ENCODE data around the gene ZSWIM2.
A peak's percentile ranks its signal among the peaks of the same experiment; 100 is the strongest.
"Not testable (repeated sequence)": the region's sequence is repeated elsewhere in the genome, so short reads cannot be mapped to it uniquely, and the experiment has no call there.

ZSWIM2 gene

DNA sequence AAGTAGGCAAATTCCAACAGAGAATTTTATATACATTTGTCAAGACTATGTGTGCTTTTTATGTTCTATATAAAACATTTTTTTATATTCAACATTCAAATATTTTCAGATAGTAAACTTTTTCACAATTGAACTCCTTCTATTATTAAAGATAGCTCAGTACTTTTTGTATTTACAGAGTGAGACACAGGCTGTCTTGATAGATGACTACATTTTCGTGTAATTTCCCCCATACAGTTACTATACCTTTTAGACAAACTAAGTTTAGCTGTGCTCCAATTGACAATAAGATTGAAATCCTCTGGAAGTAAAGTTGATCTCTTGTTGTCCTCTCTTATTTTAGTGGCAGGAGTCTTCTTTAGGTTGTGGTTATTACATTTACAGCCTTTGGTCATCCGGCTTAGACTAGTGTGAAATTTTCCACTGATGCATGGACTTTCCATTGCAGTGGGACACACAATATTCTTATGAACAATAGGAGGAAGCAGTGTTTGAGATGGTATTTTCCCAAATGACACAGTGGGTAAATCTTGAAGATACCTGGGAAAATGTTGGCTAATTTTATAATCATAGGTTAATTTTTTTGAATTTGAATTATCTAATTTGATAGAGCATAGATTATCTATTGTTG lies 21.0 kb downstream of the ZSWIM2 start:
- no peak for DNase-seq
- Histone ChIP-seq H3K4me3 (ENCODE audit: low read depth, low read length) (no peak overlapping the region), H3K27me3 (no peaks in the 10 kb centered on the region), H3K9me3 (no peaks in the 10 kb centered on the region), H3K4me1 (no peaks in the 10 kb centered on the region), H3K36me3 (no peaks in the 10 kb centered on the region)
- TF ChIP-seq, protein P1, sequence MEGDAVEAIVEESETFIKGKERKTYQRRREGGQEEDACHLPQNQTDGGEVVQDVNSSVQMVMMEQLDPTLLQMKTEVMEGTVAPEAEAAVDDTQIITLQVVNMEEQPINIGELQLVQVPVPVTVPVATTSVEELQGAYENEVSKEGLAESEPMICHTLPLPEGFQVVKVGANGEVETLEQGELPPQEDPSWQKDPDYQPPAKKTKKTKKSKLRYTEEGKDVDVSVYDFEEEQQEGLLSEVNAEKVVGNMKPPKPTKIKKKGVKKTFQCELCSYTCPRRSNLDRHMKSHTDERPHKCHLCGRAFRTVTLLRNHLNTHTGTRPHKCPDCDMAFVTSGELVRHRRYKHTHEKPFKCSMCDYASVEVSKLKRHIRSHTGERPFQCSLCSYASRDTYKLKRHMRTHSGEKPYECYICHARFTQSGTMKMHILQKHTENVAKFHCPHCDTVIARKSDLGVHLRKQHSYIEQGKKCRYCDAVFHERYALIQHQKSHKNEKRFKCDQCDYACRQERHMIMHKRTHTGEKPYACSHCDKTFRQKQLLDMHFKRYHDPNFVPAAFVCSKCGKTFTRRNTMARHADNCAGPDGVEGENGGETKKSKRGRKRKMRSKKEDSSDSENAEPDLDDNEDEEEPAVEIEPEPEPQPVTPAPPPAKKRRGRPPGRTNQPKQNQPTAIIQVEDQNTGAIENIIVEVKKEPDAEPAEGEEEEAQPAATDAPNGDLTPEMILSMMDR (IDR thresholded peaks at IDR 0.05; ENCODE audit: low read depth, low read length), result no peak

DNA sequence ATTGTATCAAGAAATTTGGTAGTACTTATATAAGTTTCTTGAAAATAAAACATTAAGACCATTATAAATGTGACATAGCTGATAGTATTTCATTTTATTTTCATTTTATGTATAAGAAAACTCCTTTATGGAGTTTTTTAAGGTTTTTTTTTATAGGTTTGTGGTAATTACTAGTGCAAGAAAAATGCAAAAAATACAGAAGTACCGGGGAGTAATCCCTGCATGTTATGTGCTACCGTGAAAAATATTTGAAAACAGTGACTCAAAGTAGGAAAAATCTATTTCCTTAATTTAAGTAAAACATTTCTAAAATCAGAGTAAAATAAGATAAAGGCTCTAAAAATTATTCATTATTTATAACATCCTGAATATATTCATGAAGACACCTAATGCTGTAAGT lies 21.6 kb downstream of the ZSWIM2 start:
- H3K36me3 ChIP-seq, result no peaks in the 10 kb centered on the region
- H3K27me3 ChIP-seq, result no peaks in the 10 kb centered on the region
- DNase-seq, result no peak
- TF ChIP-seq, protein P1 (IDR thresholded peaks at IDR 0.05; ENCODE audit: low read depth, low read length), result no peak
- H3K4me1 ChIP-seq, result no peaks in the 10 kb centered on the region
- no peak overlapping the region for H3K4me3 ChIP-seq (ENCODE audit: low read depth, low read length)
- H3K9me3 ChIP-seq, result no peaks in the 10 kb centered on the region

DNA sequence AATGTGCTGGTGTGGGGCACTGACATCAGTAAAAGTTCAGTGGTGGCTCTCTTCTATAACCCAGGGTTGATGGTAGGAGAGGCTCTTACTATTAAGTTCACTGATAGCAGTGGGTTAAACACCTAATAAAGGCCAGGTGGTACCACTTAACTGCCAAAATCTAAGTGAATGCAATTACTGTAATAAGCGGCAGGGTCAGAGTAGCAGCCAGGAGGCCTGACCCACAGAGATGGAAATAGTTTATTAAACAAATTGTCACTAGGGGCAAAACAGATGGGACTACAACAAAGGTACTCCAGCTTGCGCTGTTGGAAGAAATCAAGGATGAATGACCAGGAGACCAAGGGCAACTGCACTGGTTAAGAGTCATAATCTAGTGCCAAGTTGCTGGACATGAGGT lies 26.6 kb downstream of the ZSWIM2 start:
- TF ChIP-seq, protein P1 (IDR thresholded peaks at IDR 0.05; ENCODE audit: low read depth, low read length), result no peak
- Histone ChIP-seq H3K4me3 (ENCODE audit: low read depth, low read length) (no peak overlapping the region), H3K4me1 (no peaks in the 10 kb centered on the region), H3K27me3 (no peaks in the 10 kb centered on the region), H3K9me3 (no peaks in the 10 kb centered on the region), H3K36me3 (no peaks in the 10 kb centered on the region)
- DNase-seq, result no peak

DNA sequence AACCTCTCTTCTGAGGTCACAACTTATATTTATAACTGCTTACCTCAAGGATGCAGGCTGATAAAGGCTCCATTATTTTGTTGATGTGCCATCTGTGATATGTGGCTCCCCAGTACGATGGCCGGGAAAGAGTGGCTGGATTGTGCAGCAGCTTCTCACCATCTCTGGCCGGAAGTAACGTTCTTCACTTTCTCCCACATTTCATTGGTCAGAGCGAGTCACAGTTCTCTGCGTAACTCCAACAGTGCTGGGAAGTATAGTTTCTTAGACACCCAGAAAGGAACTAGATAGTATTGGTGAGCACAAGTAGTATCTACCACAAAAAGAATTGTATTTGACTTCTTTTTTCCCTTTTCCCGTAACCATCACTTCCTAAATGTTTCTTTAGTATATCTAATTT lies 28.7 kb downstream of the ZSWIM2 start:
- Histone ChIP-seq H3K4me3 (ENCODE audit: low read depth, low read length) (no peak overlapping the region), H3K27me3 (no peaks in the 10 kb centered on the region), H3K4me1 (no peaks in the 10 kb centered on the region), H3K9me3 (no peaks in the 10 kb centered on the region), H3K36me3 (no peaks in the 10 kb centered on the region)
- no peak for DNase-seq
- TF ChIP-seq, protein P1 (IDR thresholded peaks at IDR 0.05; ENCODE audit: low read depth, low read length), result no peak

DNA sequence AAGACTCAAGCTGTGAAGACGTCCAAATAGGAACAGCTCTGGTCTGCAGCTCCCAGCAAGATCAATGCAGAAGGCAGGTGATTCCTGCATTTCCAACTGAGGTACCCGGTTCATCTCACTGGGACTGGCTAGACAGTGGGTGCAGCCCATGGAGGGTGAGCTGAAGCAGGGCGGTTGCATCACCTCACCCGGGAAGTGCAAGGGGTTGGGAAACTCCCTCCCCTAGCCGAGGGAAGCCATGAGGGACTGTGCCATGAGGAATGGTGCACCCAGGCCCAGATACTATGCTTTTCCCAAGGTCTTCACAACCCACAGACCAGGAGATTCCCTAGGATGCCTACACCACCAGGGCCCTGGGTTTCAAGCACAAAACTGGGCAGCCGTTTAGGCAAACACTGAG lies 37.2 kb downstream of the ZSWIM2 start:
- not testable (repeated sequence) for H3K9me3 ChIP-seq; H3K36me3 ChIP-seq; H3K27me3 ChIP-seq; H3K4me3 ChIP-seq (ENCODE audit: low read depth, low read length); DNase-seq; H3K4me1 ChIP-seq

DNA sequence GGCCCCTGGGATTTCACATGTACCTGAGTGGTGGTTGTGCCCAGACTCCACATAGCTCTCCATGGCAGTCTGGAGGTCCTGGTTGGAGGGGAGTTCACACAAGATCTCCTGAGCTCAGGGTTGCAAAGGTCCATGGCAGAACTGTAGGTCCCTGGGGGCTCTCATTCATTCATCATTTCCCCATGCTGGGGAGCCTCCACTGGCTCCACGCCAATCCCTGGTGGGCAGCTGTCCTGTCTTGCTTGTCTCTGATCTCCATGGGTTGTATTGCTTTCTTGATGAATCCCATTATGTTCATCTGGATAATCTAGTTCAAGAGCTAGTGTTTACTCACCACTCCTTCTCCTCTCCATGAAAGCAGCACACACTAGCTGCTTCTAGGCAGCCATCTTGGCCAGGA lies 42.4 kb downstream of the ZSWIM2 start:
- H3K4me1 ChIP-seq, result no peaks in the 10 kb centered on the region
- H3K27me3 ChIP-seq, result no peaks in the 10 kb centered on the region
- no peaks in the 10 kb centered on the region for H3K36me3 ChIP-seq
- no peaks in the 10 kb centered on the region for H3K9me3 ChIP-seq
- TF ChIP-seq, protein P1 (IDR thresholded peaks at IDR 0.05; ENCODE audit: low read depth, low read length), result no peak
- peak; percentile 40 for DNase-seq
- no peak overlapping the region for H3K4me3 ChIP-seq (ENCODE audit: low read depth, low read length)

DNA sequence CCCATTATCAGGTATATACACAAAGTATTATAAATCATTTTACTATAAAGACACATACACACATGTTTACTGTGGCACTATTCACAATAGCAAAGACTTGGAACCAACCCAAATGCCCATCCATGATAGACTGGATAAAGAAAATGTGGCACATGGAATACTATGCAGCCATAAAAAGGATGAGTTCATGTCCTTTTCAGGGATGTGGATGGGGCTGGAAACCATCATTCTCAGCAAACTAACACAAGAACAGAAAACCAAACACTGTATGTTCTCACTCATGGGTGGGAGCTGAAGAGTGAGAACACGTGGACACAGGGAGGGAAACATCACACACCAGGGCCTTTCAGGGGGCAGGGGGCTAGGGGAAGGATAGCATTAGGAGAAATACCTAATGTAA lies 50.4 kb downstream of the ZSWIM2 start:
- H3K36me3 ChIP-seq; H3K4me1 ChIP-seq; H3K27me3 ChIP-seq; DNase-seq; H3K4me3 ChIP-seq (ENCODE audit: low read depth, low read length); H3K9me3 ChIP-seq: not testable (repeated sequence)

All from BE2C (cell line).